Measurements from ENCODE around the gene TCF23. TPM values are rescaled to one million over a fixed set of nuclear protein-coding genes. Genes with fewer than 3 reads are reported as not detected.

The TCF23 gene
- total and polyA plus RNA-seq, 2 of the 8 experiments (the other 6 are each of a cell fraction or from before 2014, with no cell fraction given), result 0.02 TPM; not detected in 1

DNA sequence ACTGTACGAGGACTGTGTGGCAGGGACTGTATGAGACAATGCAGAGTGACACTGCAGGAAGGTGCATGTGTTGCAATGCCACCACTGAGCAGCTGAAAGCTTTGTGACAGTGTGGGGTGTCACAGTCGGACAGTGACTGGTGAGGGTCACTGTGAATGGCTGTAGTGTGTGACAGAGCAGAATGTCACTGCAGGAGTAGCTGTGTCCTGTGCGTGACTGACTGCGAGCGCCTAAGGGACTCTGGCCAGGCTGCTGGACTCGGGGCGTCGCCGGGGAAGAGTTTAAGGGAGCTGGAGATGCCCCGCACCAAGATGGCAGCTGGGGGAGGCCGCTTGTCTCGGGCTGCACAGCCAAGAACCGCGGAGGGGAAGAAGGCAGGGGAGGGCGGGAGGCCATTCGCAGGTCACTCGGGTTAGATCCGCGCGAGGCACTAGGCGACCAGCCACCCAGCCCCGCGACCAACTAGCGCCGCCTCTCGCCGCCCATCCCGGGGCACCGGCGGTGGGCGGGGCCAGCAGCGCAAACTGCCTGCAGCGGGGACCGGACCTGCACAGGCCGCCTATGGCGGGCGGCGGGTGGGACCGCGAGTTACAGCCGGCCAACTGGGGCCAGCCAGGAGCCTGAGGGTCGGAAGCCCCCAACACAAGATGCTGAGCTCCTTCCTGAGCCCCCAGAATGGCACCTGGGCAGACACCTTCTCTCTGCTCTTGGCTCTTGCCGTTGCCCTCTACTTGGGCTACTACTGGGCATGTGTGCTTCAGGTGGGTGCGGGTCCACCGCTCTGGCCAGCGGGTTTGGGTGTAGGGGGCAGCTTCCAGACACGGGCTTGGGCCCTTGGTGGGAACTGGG is 25.3 kb upstream of the TCF23 start, which contains the start of gene ABHD1 (continued):
- TF ChIP-seq, protein P1, sequence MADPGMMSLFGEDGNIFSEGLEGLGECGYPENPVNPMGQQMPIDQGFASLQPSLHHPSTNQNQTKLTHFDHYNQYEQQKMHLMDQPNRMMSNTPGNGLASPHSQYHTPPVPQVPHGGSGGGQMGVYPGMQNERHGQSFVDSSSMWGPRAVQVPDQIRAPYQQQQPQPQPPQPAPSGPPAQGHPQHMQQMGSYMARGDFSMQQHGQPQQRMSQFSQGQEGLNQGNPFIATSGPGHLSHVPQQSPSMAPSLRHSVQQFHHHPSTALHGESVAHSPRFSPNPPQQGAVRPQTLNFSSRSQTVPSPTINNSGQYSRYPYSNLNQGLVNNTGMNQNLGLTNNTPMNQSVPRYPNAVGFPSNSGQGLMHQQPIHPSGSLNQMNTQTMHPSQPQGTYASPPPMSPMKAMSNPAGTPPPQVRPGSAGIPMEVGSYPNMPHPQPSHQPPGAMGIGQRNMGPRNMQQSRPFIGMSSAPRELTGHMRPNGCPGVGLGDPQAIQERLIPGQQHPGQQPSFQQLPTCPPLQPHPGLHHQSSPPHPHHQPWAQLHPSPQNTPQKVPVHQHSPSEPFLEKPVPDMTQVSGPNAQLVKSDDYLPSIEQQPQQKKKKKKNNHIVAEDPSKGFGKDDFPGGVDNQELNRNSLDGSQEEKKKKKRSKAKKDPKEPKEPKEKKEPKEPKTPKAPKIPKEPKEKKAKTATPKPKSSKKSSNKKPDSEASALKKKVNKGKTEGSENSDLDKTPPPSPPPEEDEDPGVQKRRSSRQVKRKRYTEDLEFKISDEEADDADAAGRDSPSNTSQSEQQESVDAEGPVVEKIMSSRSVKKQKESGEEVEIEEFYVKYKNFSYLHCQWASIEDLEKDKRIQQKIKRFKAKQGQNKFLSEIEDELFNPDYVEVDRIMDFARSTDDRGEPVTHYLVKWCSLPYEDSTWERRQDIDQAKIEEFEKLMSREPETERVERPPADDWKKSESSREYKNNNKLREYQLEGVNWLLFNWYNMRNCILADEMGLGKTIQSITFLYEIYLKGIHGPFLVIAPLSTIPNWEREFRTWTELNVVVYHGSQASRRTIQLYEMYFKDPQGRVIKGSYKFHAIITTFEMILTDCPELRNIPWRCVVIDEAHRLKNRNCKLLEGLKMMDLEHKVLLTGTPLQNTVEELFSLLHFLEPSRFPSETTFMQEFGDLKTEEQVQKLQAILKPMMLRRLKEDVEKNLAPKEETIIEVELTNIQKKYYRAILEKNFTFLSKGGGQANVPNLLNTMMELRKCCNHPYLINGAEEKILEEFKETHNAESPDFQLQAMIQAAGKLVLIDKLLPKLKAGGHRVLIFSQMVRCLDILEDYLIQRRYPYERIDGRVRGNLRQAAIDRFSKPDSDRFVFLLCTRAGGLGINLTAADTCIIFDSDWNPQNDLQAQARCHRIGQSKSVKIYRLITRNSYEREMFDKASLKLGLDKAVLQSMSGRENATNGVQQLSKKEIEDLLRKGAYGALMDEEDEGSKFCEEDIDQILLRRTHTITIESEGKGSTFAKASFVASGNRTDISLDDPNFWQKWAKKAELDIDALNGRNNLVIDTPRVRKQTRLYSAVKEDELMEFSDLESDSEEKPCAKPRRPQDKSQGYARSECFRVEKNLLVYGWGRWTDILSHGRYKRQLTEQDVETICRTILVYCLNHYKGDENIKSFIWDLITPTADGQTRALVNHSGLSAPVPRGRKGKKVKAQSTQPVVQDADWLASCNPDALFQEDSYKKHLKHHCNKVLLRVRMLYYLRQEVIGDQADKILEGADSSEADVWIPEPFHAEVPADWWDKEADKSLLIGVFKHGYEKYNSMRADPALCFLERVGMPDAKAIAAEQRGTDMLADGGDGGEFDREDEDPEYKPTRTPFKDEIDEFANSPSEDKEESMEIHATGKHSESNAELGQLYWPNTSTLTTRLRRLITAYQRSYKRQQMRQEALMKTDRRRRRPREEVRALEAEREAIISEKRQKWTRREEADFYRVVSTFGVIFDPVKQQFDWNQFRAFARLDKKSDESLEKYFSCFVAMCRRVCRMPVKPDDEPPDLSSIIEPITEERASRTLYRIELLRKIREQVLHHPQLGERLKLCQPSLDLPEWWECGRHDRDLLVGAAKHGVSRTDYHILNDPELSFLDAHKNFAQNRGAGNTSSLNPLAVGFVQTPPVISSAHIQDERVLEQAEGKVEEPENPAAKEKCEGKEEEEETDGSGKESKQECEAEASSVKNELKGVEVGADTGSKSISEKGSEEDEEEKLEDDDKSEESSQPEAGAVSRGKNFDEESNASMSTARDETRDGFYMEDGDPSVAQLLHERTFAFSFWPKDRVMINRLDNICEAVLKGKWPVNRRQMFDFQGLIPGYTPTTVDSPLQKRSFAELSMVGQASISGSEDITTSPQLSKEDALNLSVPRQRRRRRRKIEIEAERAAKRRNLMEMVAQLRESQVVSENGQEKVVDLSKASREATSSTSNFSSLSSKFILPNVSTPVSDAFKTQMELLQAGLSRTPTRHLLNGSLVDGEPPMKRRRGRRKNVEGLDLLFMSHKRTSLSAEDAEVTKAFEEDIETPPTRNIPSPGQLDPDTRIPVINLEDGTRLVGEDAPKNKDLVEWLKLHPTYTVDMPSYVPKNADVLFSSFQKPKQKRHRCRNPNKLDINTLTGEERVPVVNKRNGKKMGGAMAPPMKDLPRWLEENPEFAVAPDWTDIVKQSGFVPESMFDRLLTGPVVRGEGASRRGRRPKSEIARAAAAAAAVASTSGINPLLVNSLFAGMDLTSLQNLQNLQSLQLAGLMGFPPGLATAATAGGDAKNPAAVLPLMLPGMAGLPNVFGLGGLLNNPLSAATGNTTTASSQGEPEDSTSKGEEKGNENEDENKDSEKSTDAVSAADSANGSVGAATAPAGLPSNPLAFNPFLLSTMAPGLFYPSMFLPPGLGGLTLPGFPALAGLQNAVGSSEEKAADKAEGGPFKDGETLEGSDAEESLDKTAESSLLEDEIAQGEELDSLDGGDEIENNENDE (IDR thresholded peaks at IDR 0.05; ENCODE audit: insufficient replicate concordance, low read length), result no peak
- TF ChIP-seq HDAC2 (IDR thresholded peaks at IDR 0.05; ENCODE audit: borderline replicate concordance in 1 of 2, low read depth in 2 of 2, low read length in 2 of 2), result no peak
- no peak for TF ChIP-seq TBP (IDR thresholded peaks at IDR 0.05; ENCODE audit: low read depth, low read length)
- no peak for TF ChIP-seq RNF2 (IDR thresholded peaks at IDR 0.05; ENCODE audit: borderline replicate concordance, low read depth, low read length, missing control alignments, poor library complexity, severe bottlenecking)
- TF ChIP-seq, protein P2, sequence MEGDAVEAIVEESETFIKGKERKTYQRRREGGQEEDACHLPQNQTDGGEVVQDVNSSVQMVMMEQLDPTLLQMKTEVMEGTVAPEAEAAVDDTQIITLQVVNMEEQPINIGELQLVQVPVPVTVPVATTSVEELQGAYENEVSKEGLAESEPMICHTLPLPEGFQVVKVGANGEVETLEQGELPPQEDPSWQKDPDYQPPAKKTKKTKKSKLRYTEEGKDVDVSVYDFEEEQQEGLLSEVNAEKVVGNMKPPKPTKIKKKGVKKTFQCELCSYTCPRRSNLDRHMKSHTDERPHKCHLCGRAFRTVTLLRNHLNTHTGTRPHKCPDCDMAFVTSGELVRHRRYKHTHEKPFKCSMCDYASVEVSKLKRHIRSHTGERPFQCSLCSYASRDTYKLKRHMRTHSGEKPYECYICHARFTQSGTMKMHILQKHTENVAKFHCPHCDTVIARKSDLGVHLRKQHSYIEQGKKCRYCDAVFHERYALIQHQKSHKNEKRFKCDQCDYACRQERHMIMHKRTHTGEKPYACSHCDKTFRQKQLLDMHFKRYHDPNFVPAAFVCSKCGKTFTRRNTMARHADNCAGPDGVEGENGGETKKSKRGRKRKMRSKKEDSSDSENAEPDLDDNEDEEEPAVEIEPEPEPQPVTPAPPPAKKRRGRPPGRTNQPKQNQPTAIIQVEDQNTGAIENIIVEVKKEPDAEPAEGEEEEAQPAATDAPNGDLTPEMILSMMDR (IDR thresholded peaks at IDR 0.05; ENCODE audit: control extremely low read depth in 1 of 3, insufficient read depth in 1 of 3, low read depth in 1 of 3, low read length in 3 of 3), result no peak
